MCF 10A (cell line): ENCODE measurements around the gene TEX101. TPM values are rescaled to one million over a fixed set of nuclear protein-coding genes. Genes with fewer than 3 reads are reported as not detected.

Experiments used
- BruUV-seq: library from RNA; stranded (reverse); fragments of 400-500 nt; replicated peaks from 2 replicates; lab custom pipeline; 2021; lab: Mats Ljungman, UMichigan
- CTCF ChIA-PET: fragments of 300-600 bp; sonication (Branson Sonifier 250); formaldehyde crosslinking; extraction: SDS; loops from one replicate; lab custom pipeline; 2021; ENCODE audit warnings: antibody characterized with exemption, inconsistent platforms; lab: Yijun Ruan, JAX
- POLR2A ChIA-PET: fragments of 300-600, 350-650 bp; sonication (Branson Sonifier 250); formaldehyde crosslinking; extraction: SDS; loops from one replicate; lab custom pipeline; 2020; ENCODE audit warnings: antibody characterized with exemption, inconsistent platforms; lab: Yijun Ruan, JAX
- DNase-seq: peaks from one replicate; pipeline ENCODE4 v3.0.0-alpha.2; 2018; ENCODE audit not compliant: unreplicated experiment
- H3K27ac Mint-ChIP-seq: one replicate; pipeline ENCODE4 v1.8.0; 2022; ENCODE audit warnings: mild to moderate bottlenecking, low read depth, mixed read lengths; ENCODE audit not compliant: unreplicated experiment
- H3K27me3 Mint-ChIP-seq: one replicate; pipeline ENCODE4 v1.8.0; 2022; ENCODE audit warnings: mixed read lengths; ENCODE audit not compliant: insufficient read depth, unreplicated experiment
- H3K36me3 Mint-ChIP-seq: one replicate; pipeline ENCODE4 v1.8.0; 2022; ENCODE audit warnings: mild to moderate bottlenecking, moderate library complexity, mixed read lengths; ENCODE audit not compliant: insufficient read depth, unreplicated experiment
- H3K4me1 Mint-ChIP-seq: one replicate; pipeline ENCODE4 v1.8.0; 2022; ENCODE audit warnings: mixed read lengths; ENCODE audit not compliant: insufficient read depth, unreplicated experiment
- H3K4me3 Mint-ChIP-seq: one replicate; pipeline ENCODE4 v1.8.0; 2022; ENCODE audit warnings: mild to moderate bottlenecking, moderate library complexity, mixed read lengths; ENCODE audit not compliant: unreplicated experiment
- H3K9me3 Mint-ChIP-seq: one replicate; pipeline ENCODE4 v1.8.0; 2022; ENCODE audit warnings: mixed read lengths; ENCODE audit not compliant: unreplicated experiment
- CTCF ChIP-seq: fragments of 200-600 bp; IDR thresholded peaks from one replicate; pipeline ENCODE4 v1.8.0; 2022; ENCODE audit warnings: antibody characterized with exemption, mild to moderate bottlenecking; ENCODE audit not compliant: unreplicated experiment
- intact Hi-C: fragments of 100-400 bp; cut with micrococcal nuclease; formaldehyde crosslinking; loops from 2 replicates; pipeline ENCODE4 v1.14.1; 2022
- total RNA-seq: library from RNA; stranded (reverse); gene quantifications from 2 replicates; pipeline ENCODE4 v1.2.3, GENCODE V29; 2022

The TEX101 gene
- total RNA-seq, 1 experiment from 2014 or later = not detected

GRCh38 chr19:43467276-43467675, 52.6 kb downstream of the TEX101 start:
- ChIA-PET CTCF (interaction anchor here (1.8 to 6.1 kb wide), 2 partner anchors 20 to 53 kb away, joined by 5 to 39 read pairs; no protein-coding TSS in a partner anchor), POLR2A (interaction anchor here (1.0 to 1.5 kb wide), 4 partner anchors 37 to 60 kb away, joined by 3 to 9 read pairs (median 4); partner anchors contain the start of gene PHLDB3)
- Mint-ChIP-seq H3K4me3 (peak overlapping the region; percentile 21), H3K36me3 (no peaks in the 10 kb centered on the region), H3K27ac (peak overlapping the region; percentile 91), H3K4me1 (peaks cover 47% of the 10 kb centered on the region), H3K9me3 (no peaks in the 10 kb centered on the region), H3K27me3 (no peaks in the 10 kb centered on the region)
- no peak for TF ChIP-seq CTCF
- no TSS peak for BruUV-seq
- intact Hi-C loops = no loop called here
- DNase-seq = no peak

GRCh38 chr19:43467730-43468129, 53.0 kb downstream of the TEX101 start:
- Mint-ChIP-seq H3K27ac (peak overlapping the region; percentile 91), H3K9me3 (no peaks in the 10 kb centered on the region), H3K27me3 (no peaks in the 10 kb centered on the region), H3K36me3 (no peaks in the 10 kb centered on the region), H3K4me3 (no peak overlapping the region), H3K4me1 (peaks cover 47% of the 10 kb centered on the region)
- POLR2A ChIA-PET = interaction anchor here (0.6 to 1.5 kb wide), 5 partner anchors 36 to 136 kb away, joined by 3 to 9 read pairs (median 4); partner anchors contain the start of gene PHLDB3
- peak; percentile 70 for DNase-seq
- CTCF ChIA-PET = interaction anchor here (1.8 to 6.1 kb wide), 2 partner anchors 21 to 52 kb away, joined by 5 to 39 read pairs; no protein-coding TSS in a partner anchor
- TF ChIP-seq CTCF = no peak
- no TSS peak for BruUV-seq
- intact Hi-C loops = no loop called here

Other genes starting within 250 kb of the TEX101 start
- not detected in 2 replicates for gene PSG5, start 228.4 kb upstream of the TEX101 start, total RNA-seq
- 3.9 and 14.0 TPM in 2 replicates for gene PSG4, start 209.3 kb upstream of the TEX101 start, total RNA-seq
- not detected in 2 replicates for gene PSG9, start 145.4 kb upstream of the TEX101 start, total RNA-seq
- 0.26 and 0.96 TPM in 2 replicates for gene CD177, start 61.2 kb upstream of the TEX101 start, total RNA-seq
- 2.5 and 3.1 TPM in 2 replicates for gene LYPD3, start 50.7 kb downstream of the TEX101 start, total RNA-seq
- 9.9 and 11.8 TPM in 2 replicates for gene PHLDB3, start 89.9 kb downstream of the TEX101 start, total RNA-seq
- gene ETHE1, start 112.3 kb downstream of the TEX101 start, total RNA-seq = 78.0 and 94.4 TPM in 2 replicates
- gene ZNF575, start 118.3 kb downstream of the TEX101 start, total RNA-seq = 0.81 and 1.1 TPM in 2 replicates
- gene XRCC1, start 160.6 kb downstream of the TEX101 start, total RNA-seq = 18.0 and 20.6 TPM in 2 replicates
- gene PINLYP, start 160.9 kb downstream of the TEX101 start, total RNA-seq = 0.74 TPM in 1 of 2 replicates, not detected in the other
- gene IRGQ, start 181.2 kb downstream of the TEX101 start, total RNA-seq = 21.0 and 26.5 TPM in 2 replicates
- 13.2 and 18.4 TPM in 2 replicates for gene ZNF576, start 181.7 kb downstream of the TEX101 start, total RNA-seq
- 0.28 and 0.88 TPM in 2 replicates for gene SRRM5, start 197.2 kb downstream of the TEX101 start, total RNA-seq
- gene ZNF428, start 204.7 kb downstream of the TEX101 start, total RNA-seq = 18.6 and 23.3 TPM in 2 replicates
- 3.2 and 3.8 TPM in 2 replicates for gene CADM4, start 225.0 kb downstream of the TEX101 start, total RNA-seq